IMR-90 (cell line): Measurements from ENCODE around the gene APOE. TPM values are rescaled to one million over a fixed set of nuclear protein-coding genes. Genes with fewer than 3 reads are reported as not detected.

ENCODE experiments used
- ATAC-seq: fragments of 200-7000 bp; cut with Tn5 transposase; 2 replicates; pipeline ENCODE4 v1.9.1; 2020; ENCODE audit warnings: low read depth, mild to moderate bottlenecking, moderate library complexity
- BruUV-seq: library from RNA; stranded (reverse); fragments of 400-500 nt; replicated peaks from 2 replicates; lab custom pipeline; 2021; lab: Mats Ljungman, UMichigan
- CTCF ChIA-PET: fragments of 300-600 bp; formaldehyde crosslinking; extraction: SDS; loops from one replicate; lab custom pipeline; 2021; ENCODE audit warnings: antibody characterized with exemption; lab: Yijun Ruan, JAX
- POLR2A ChIA-PET: fragments of 300-600 bp; sonication (Branson Sonifier 250); formaldehyde crosslinking; loops from one replicate; lab custom pipeline; 2022; ENCODE audit warnings: antibody characterized with exemption; ENCODE audit not compliant: unreplicated experiment; lab: Charles Lee
- DNase-seq: peaks from one replicate; pipeline ENCODE4 v3.0.0; 2013
- H2AFZ ChIP-seq: replicated peaks from 2 replicates; pipeline ENCODE3; 2013; ENCODE audit warnings: low read length, mild to moderate bottlenecking; ENCODE audit not compliant: poor library complexity
- H2AK5ac ChIP-seq: 2 replicates; pipeline ENCODE4 v1.6.1; 2013; ENCODE audit warnings: low read depth, low read length, inconsistent platforms
- H2AK9ac ChIP-seq: replicated peaks from 2 replicates; pipeline ENCODE3; 2013; ENCODE audit warnings: mild to moderate bottlenecking, low read depth, low read length, moderate library complexity; ENCODE audit not compliant: poor library complexity
- H2BK120ac ChIP-seq: 2 replicates; pipeline ENCODE4 v1.6.1; 2013; ENCODE audit warnings: low read depth, low read length, inconsistent platforms
- H2BK15ac ChIP-seq: 3 replicates; pipeline ENCODE4 v1.6.1; 2013; ENCODE audit warnings: low read depth, low read length, inconsistent platforms
- H2BK20ac ChIP-seq: 2 replicates; pipeline ENCODE4 v1.6.1; 2013; ENCODE audit warnings: low read depth, mild to moderate bottlenecking, inconsistent platforms, low read length, moderate library complexity
- H2BK5ac ChIP-seq: 2 replicates; pipeline ENCODE4 v1.6.1; 2013; ENCODE audit warnings: mild to moderate bottlenecking, low read depth, low read length, inconsistent platforms; ENCODE audit not compliant: poor library complexity, severe bottlenecking
- H3K14ac ChIP-seq: replicated peaks from 2 replicates; pipeline ENCODE4 v1.6.1; 2013; ENCODE audit warnings: low read depth, low read length, inconsistent platforms
- H3K18ac ChIP-seq: 2 replicates; pipeline ENCODE4 v1.6.1; 2013; ENCODE audit warnings: low read depth, low read length, control low read depth
- H3K23ac ChIP-seq: 2 replicates; pipeline ENCODE4 v1.6.1; 2013; ENCODE audit warnings: low read depth, low read length, inconsistent platforms
- H3K27ac ChIP-seq: 2 replicates; pipeline ENCODE4 v1.5.1; 2013; ENCODE audit warnings: mild to moderate bottlenecking, control low read depth, low read length; ENCODE audit not compliant: insufficient read depth
- H3K27me3 ChIP-seq: 2 replicates; pipeline ENCODE4 v1.6.1; 2013; ENCODE audit warnings: low read length; ENCODE audit not compliant: control insufficient read depth, insufficient read depth
- H3K36me3 ChIP-seq: 2 replicates; pipeline ENCODE4 v1.6.1; 2013; ENCODE audit warnings: low read length, mixed read lengths; ENCODE audit not compliant: control insufficient read depth, insufficient read depth
- H3K4ac ChIP-seq: 2 replicates; pipeline ENCODE4 v1.6.1; 2013; ENCODE audit warnings: low read depth, low read length, inconsistent platforms
- H3K4me1 ChIP-seq: 2 replicates; pipeline ENCODE4 v1.6.1; 2013; ENCODE audit warnings: low read length, mixed read lengths; ENCODE audit not compliant: control insufficient read depth, insufficient read depth
- H3K4me2 ChIP-seq: 2 replicates; pipeline ENCODE4 v1.6.1; 2013; ENCODE audit warnings: low read depth, mild to moderate bottlenecking, control low read depth, low read length, moderate library complexity
- H3K4me3 ChIP-seq: 2 replicates; pipeline ENCODE4 v1.5.1; 2013; ENCODE audit warnings: low read depth, mild to moderate bottlenecking, control low read depth, low read length, moderate library complexity; ENCODE audit not compliant: insufficient read depth
- H3K56ac ChIP-seq: 2 replicates; pipeline ENCODE4 v1.6.1; 2013; ENCODE audit warnings: low read length, inconsistent platforms; ENCODE audit not compliant: insufficient read depth; ENCODE audit errors: extremely low read depth
- H3K79me1 ChIP-seq, 2 experiments: 2 replicates each; pipeline ENCODE4 v1.6.1; 2013; ENCODE audit warnings: low read length in 2 of 2, inconsistent platforms in 1 of 2, low read depth in 1 of 2
- H3K9ac ChIP-seq: 2 replicates; pipeline ENCODE4 v1.6.1; 2013; ENCODE audit warnings: low read depth, low read length, control low read depth
- H3K9me1 ChIP-seq: 2 replicates; pipeline ENCODE4 v1.6.1; 2013; ENCODE audit warnings: low read length, inconsistent platforms; ENCODE audit not compliant: insufficient read depth
- H3K9me3 ChIP-seq: 2 replicates; pipeline ENCODE4 v1.6.1; 2013; ENCODE audit warnings: low read length; ENCODE audit not compliant: control insufficient read depth, insufficient read depth
- H4K20me1 ChIP-seq: 2 replicates; pipeline ENCODE4 v1.6.1; 2013; ENCODE audit warnings: low read length, inconsistent platforms; ENCODE audit not compliant: insufficient read depth
- H4K5ac ChIP-seq: 2 replicates; pipeline ENCODE4 v1.6.1; 2013; ENCODE audit warnings: mild to moderate bottlenecking, low read depth, low read length, control low read depth
- H4K8ac ChIP-seq, 2 experiments: 2 replicates each; pipeline ENCODE4 v1.6.1; 2013; ENCODE audit warnings: low read depth in 2 of 2, low read length in 2 of 2, control low read depth in 1 of 2, inconsistent platforms in 1 of 2
- H4K91ac ChIP-seq: 2 replicates; pipeline ENCODE4 v1.6.1; 2013; ENCODE audit warnings: low read depth, low read length, inconsistent platforms; ENCODE audit not compliant: insufficient read depth
- BHLHE40 ChIP-seq: fragments of 150-350 bp; IDR thresholded peaks from 2 replicates; pipeline ENCODE4 v1.6.1; 2016; ENCODE audit warnings: mild to moderate bottlenecking, low read depth, low read length
- CEBPB ChIP-seq: IDR thresholded peaks from 2 replicates; pipeline ENCODE4 v1.6.1; 2012; ENCODE audit warnings: low read depth, low read length, improper control_type of control experiment
- CHD1 ChIP-seq: IDR thresholded peaks from 2 replicates; pipeline ENCODE4 v1.6.1; 2012; ENCODE audit warnings: low read depth, low read length, improper control_type of control experiment
- CTCF ChIP-seq: conservative IDR thresholded peaks from 2 replicates; pipeline ENCODE4 v1.5.1; 2012; ENCODE audit warnings: mild to moderate bottlenecking, low read depth, low read length, improper control_type of control experiment
- ELK1 ChIP-seq: fragments of 150-350 bp; IDR thresholded peaks from 2 replicates; pipeline ENCODE4 v1.6.1; 2016; ENCODE audit warnings: low read depth, mild to moderate bottlenecking, low read length, moderate library complexity, borderline replicate concordance
- FOS ChIP-seq: fragments of 150-350 bp; IDR thresholded peaks from 2 replicates; pipeline ENCODE4 v1.6.1; 2016; ENCODE audit warnings: low read depth, low read length
- MAFK ChIP-seq: IDR thresholded peaks from 2 replicates; pipeline ENCODE4 v1.6.1; 2012; ENCODE audit warnings: low read depth, low read length, improper control_type of control experiment
- MAZ ChIP-seq: IDR thresholded peaks from 2 replicates; pipeline ENCODE4 v1.6.1; 2012; ENCODE audit warnings: low read depth, mild to moderate bottlenecking, low read length, improper control_type of control experiment, moderate library complexity, borderline replicate concordance
- MXI1 ChIP-seq: IDR thresholded peaks from 2 replicates; pipeline ENCODE4 v1.6.1; 2012; ENCODE audit warnings: low read depth, mild to moderate bottlenecking, low read length, moderate library complexity, borderline replicate concordance
- NFE2L2 ChIP-seq: fragments of 150-350 bp; IDR thresholded peaks from 2 replicates; pipeline ENCODE4 v1.6.1; 2016; ENCODE audit warnings: low read depth, mild to moderate bottlenecking, low read length
- RCOR1 ChIP-seq: IDR thresholded peaks from 2 replicates; pipeline ENCODE4 v1.6.1; 2012; ENCODE audit warnings: mild to moderate bottlenecking, low read length, improper control_type of control experiment; ENCODE audit not compliant: insufficient replicate concordance
- RFX5 ChIP-seq: IDR thresholded peaks from 2 replicates; pipeline ENCODE4 v1.8.0; 2012; ENCODE audit warnings: low read depth, mild to moderate bottlenecking, low read length, moderate library complexity
- SMC3 ChIP-seq: fragments of 150-350 bp; IDR thresholded peaks from 2 replicates; pipeline ENCODE4 v1.6.1; 2016; ENCODE audit warnings: low read depth, mild to moderate bottlenecking, antibody characterized with exemption, low read length, moderate library complexity
- USF2 ChIP-seq: fragments of 150-350 bp; IDR thresholded peaks from 2 replicates; pipeline ENCODE4 v1.6.1; 2017; ENCODE audit warnings: mild to moderate bottlenecking, antibody characterized with exemption, low read length, low read depth
- WGBS, 2 experiments: methylation state at CpG; one replicate each; pipeline versions ENCODE4 v1.1.5 to v1.1.7; 2013; ENCODE audit warnings: missing lambda C conversion rate in 2 of 2; ENCODE audit not compliant: insufficient read length in 1 of 2; ENCODE audit errors: extremely low coverage in 2 of 2; 5-methylcytosine and 5-hydroxymethylcytosine counted together
- dilution Hi-C: fragments of 300-500 bp; cut with HindIII; formaldehyde crosslinking; loops from one replicate; pipeline ENCODE4 v1.14.3; 2018; ENCODE audit warnings: low sequenced_read_pairs; ENCODE audit not compliant: unreplicated experiment
- in situ Hi-C: fragments of 300-500 bp; cut with MboI; formaldehyde crosslinking; loops from 3 replicates; pipeline ENCODE4 v1.14.3; 2019; ENCODE audit warnings: low sequenced_read_pairs, inconsistent platforms, mixed read lengths
- intact Hi-C: fragments of 100-400 bp; cut with micrococcal nuclease; formaldehyde crosslinking; loops from 2 replicates; pipeline ENCODE4 v1.10.0; 2022
- polyA plus RNA-seq, 3 experiments: library from polyadenylated mRNA; depleted of rRNA; stranded (reverse); fragments of >200 nt; gene quantifications; 2 replicates each; pipeline ENCODE4 v1.2.3, GENCODE V29; 2012; ENCODE audit warnings: low replicate concordance in 1 of 3
- total RNA-seq: library from RNA; depleted of rRNA; stranded (reverse); fragments of >200 nt; gene quantifications from 2 replicates; pipeline ENCODE4 v1.2.3, GENCODE V29; 2012

APOE gene
- total and polyA plus RNA-seq, 2 of the 4 experiments (the other 2 are of a cell fraction) = 0.18 to 2.0 TPM

GRCh38 chr19:44930088-44930487 is 24.5 kb downstream of the APOE start:
- Histone ChIP-seq H3K4me1 (peaks cover 12% of the 10 kb centered on the region), H2BK20ac (no peak overlapping the region), H3K9me3 (no peaks in the 10 kb centered on the region), H3K4ac (no peak overlapping the region), H2BK120ac (no peak overlapping the region), H3K4me3 (no peak overlapping the region), H4K5ac (no peak overlapping the region), H3K9ac (no peak overlapping the region), H2AK9ac (no peak overlapping the region), H3K14ac (no peak overlapping the region), H2AFZ (no peak overlapping the region), H4K91ac (no peak overlapping the region), H3K27ac (no peak overlapping the region), H3K79me1 (no peaks in the 10 kb centered on the region), H3K56ac (no peak overlapping the region), H3K27me3 (peaks cover 5% of the 10 kb centered on the region), H3K4me2 (no peak overlapping the region), H3K9me1 (no peaks in the 10 kb centered on the region), H2BK15ac (no peak overlapping the region), H2BK5ac (no peak overlapping the region), H3K23ac (no peak overlapping the region), H3K36me3 (no peaks in the 10 kb centered on the region), H4K20me1 (no peaks in the 10 kb centered on the region), H3K18ac (no peak overlapping the region), H2AK5ac (no peak overlapping the region), H4K8ac (no peak overlapping the region)
- ChIA-PET POLR2A (no interaction called here), CTCF (interaction anchor here (0.6 kb wide), 1 partner anchor 270 kb away, joined by 4 read pairs; no protein-coding TSS in a partner anchor)
- dilution Hi-C loops = no loop called here
- BruUV-seq = no TSS peak
- DNase-seq (no peak), ATAC-seq (no peak)
- intact Hi-C loops = no loop called here
- in situ Hi-C loops = no loop called here
- no peak for TF ChIP-seq MXI1
- no peak for TF ChIP-seq BHLHE40
- TF ChIP-seq CEBPB = no peak
- no peak for TF ChIP-seq RFX5
- no peak for TF ChIP-seq CHD1
- TF ChIP-seq ELK1 = no peak
- TF ChIP-seq NFE2L2 = no peak
- no peak for TF ChIP-seq SMC3
- no peak for TF ChIP-seq CTCF
- no peak for TF ChIP-seq MAZ
- TF ChIP-seq FOS = no peak
- TF ChIP-seq RCOR1 = no peak
- no peak for TF ChIP-seq USF2
- TF ChIP-seq MAFK = no peak
- 80% methylated on average over 5 of the region's 7 CpGs; no CpG with 5 or more reads in 1 of the 2 experiments for WGBS, 2 experiments
